Sigmoid colon (tissue), 7 donors: Measurements from ENCODE around the gene DTX1. TPM values are rescaled to one million over a fixed set of nuclear protein-coding genes. Genes with fewer than 3 reads are reported as not detected.

Experiments used
- DNase-seq: peaks from one replicate; pipeline ENCODE4 v3.0.0-alpha.2; 2019
- H3K27ac ChIP-seq, 4 donors: fragments of 200-600 bp; sonication (generic); one replicate each; pipeline ENCODE4 v1.5.1; 2016 to 2019; ENCODE audit warnings: mild to moderate bottlenecking in 1 of 4
- H3K27me3 ChIP-seq, 3 donors: fragments of 200-600 bp; sonication (generic); one replicate each; pipeline ENCODE4 v1.5.1; 2019; ENCODE audit warnings: mild to moderate bottlenecking in 1 of 3
- H3K36me3 ChIP-seq, 4 donors: fragments of 200-600 bp; sonication (generic); one replicate each; pipeline ENCODE4 v1.5.1; 2016 to 2019
- H3K4me1 ChIP-seq, 4 donors: fragments of 200-600 bp; sonication (generic); one replicate each; pipeline ENCODE4 v1.5.1; 2017 to 2019
- H3K4me3 ChIP-seq, 4 donors: fragments of 200-600 bp; sonication (generic); one replicate each; pipeline ENCODE4 v1.5.1; 2017 to 2019; ENCODE audit warnings: mild to moderate bottlenecking in 2 of 4, moderate library complexity in 1 of 4
- H3K9me3 ChIP-seq, 4 donors: fragments of 200-600 bp in 3 of 4; sonication (generic) in 3 of 4; one replicate each; pipeline versions ENCODE4 v1.5.1 to v1.6.1; 2013 to 2019
- CTCF ChIP-seq, 4 experiments: fragments of 450-650 bp in 3 of 4; fragments of 200-600 bp in 1 of 4; IDR thresholded peaks; one replicate each; pipeline ENCODE4 v1.5.1; 2016 to 2019; ENCODE audit warnings: antibody characterized with exemption in 4 of 4, mild to moderate bottlenecking in 3 of 4, moderate library complexity in 2 of 4
- EP300 ChIP-seq, 4 donors: sonication (generic); formaldehyde crosslinking; IDR thresholded peaks; one replicate each; pipeline ENCODE4 v1.6.1; 2017; ENCODE audit warnings: antibody characterized with exemption in 4 of 4
- POLR2A ChIP-seq, 2 donors: fragments of 450-650 bp; IDR thresholded peaks; one replicate each; pipeline ENCODE4 v1.6.1; 2016; ENCODE audit warnings: antibody characterized with exemption in 2 of 2, mild to moderate bottlenecking in 2 of 2, moderate library complexity in 2 of 2
- POLR2AphosphoS5 ChIP-seq, 4 donors: sonication (generic); formaldehyde crosslinking; IDR thresholded peaks; one replicate each; pipeline ENCODE4 v1.6.1; 2017; ENCODE audit warnings: antibody characterized with exemption in 4 of 4
- WGBS, 2 donors: extraction: QIAGEN DNeasy Blood & Tissue Kit; methylation state at CpG; one replicate each; pipeline ENCODE4 v1.1.7; 2013; 5-methylcytosine and 5-hydroxymethylcytosine counted together
- intact Hi-C: fragments of 100-400 bp; cut with DNase I; formaldehyde crosslinking; loops from one replicate; pipeline ENCODE4 v1.15.1; 2023
- polyA plus RNA-seq, 3 donors: library from polyadenylated mRNA; stranded (reverse); fragments of 200-250 nt; gene quantifications; one replicate each; pipeline ENCODE4 v1.2.3, GENCODE V29; 2013
- total RNA-seq, 4 donors: library from RNA; depleted of rRNA; stranded (reverse); fragments of >200 nt; gene quantifications; one replicate each; pipeline ENCODE4 v1.1.0, GENCODE V29; 2016
- donor health status: healthy with polysubstance abuse.
- donor health status: Bipolar disorder and iron deficiency.
- donor health status: healthy.

The DTX1 gene
- total and polyA plus RNA-seq, 7 donors, result 1.2 to 15.8 (median 3.0) TPM

GRCh38 chr12:113088971-113089756, 32.6 kb downstream of the DTX1 start:
- intact Hi-C loops, result no loop called here
- H3K27ac ChIP-seq, result no peak overlapping the region
- no peaks in the 10 kb centered on the region for H3K36me3 ChIP-seq
- no peak overlapping the region for H3K4me3 ChIP-seq
- H3K27me3 ChIP-seq, result peaks cover 6 to 81% (median 33%) of the 10 kb centered on the region in 3 donors
- DNase-seq, result no peak
- no peaks in the 10 kb centered on the region for H3K9me3 ChIP-seq
- WGBS, 2 donors, result 60 to 79% methylated on average over 13 of the region's 13 CpGs
- H3K4me1 ChIP-seq, result peaks cover 0 to 9% (median 2%) of the 10 kb centered on the region in 4 donors
- no peak for TF ChIP-seq CTCF (IDR thresholded peaks at IDR 0.05)
- no peak for TF ChIP-seq EP300 (IDR thresholded peaks at IDR 0.05)
- no peak for TF ChIP-seq POLR2AphosphoS5 (IDR thresholded peaks at IDR 0.05)
- no peak for TF ChIP-seq POLR2A (IDR thresholded peaks at IDR 0.05)

- TF ChIP-seq EP300 (IDR thresholded peaks at IDR 0.05) (no peak), POLR2AphosphoS5 (IDR thresholded peaks at IDR 0.05) (no peak), POLR2A (IDR thresholded peaks at IDR 0.05) (no peak), CTCF (IDR thresholded peaks at IDR 0.05) (no peak)
- intact Hi-C loops, result no loop called here
- H3K27ac ChIP-seq, result no peak overlapping the region
Observed at GRCh38 chr12:113089839-113090238, 33.3 kb downstream of the DTX1 start.

GRCh38 chr12:113090740-113091139, 34.2 kb downstream of the DTX1 start:
- no peak overlapping the region for H3K4me3 ChIP-seq
- H3K27me3 ChIP-seq, result peaks cover 6 to 81% (median 33%) of the 10 kb centered on the region in 3 donors
- H3K9me3 ChIP-seq, result no peaks in the 10 kb centered on the region
- intact Hi-C loops, result no loop called here
- no peak overlapping the region for H3K27ac ChIP-seq
- no peak for DNase-seq
- peaks cover 0 to 9% (median 2%) of the 10 kb centered on the region in 4 donors for H3K4me1 ChIP-seq
- H3K36me3 ChIP-seq, result no peaks in the 10 kb centered on the region
- TF ChIP-seq POLR2A (IDR thresholded peaks at IDR 0.05) (no peak), EP300 (IDR thresholded peaks at IDR 0.05) (no peak), CTCF (IDR thresholded peaks at IDR 0.05) (no peak), POLR2AphosphoS5 (IDR thresholded peaks at IDR 0.05) (no peak)
- WGBS, 2 donors, result 66 to 76% methylated on average over 21 of the region's 21 CpGs

More at GRCh38 chr12:113089839-113090238, 33.3 kb downstream of the DTX1 start:
- Histone ChIP-seq H3K36me3 (no peaks in the 10 kb centered on the region), H3K9me3 (no peaks in the 10 kb centered on the region), H3K27me3 (peaks cover 6 to 81% (median 33%) of the 10 kb centered on the region in 3 donors), H3K4me1 (peaks cover 0 to 9% (median 2%) of the 10 kb centered on the region in 4 donors), H3K4me3 (no peak overlapping the region)
- DNase-seq, result no peak

- DNase-seq, result no peak
- Histone ChIP-seq H3K36me3 (no peaks in the 10 kb centered on the region), H3K4me1 (peaks cover 0 to 9% (median 2%) of the 10 kb centered on the region in 4 donors), H3K9me3 (no peaks in the 10 kb centered on the region), H3K27me3 (peaks cover 6 to 74% (median 33%) of the 10 kb centered on the region in 3 donors), H3K4me3 (no peak overlapping the region), H3K27ac (no peak overlapping the region)
- intact Hi-C loops, result no loop called here
- 63 to 70% methylated on average over 3 of the region's 3 CpGs for WGBS, 2 donors
- TF ChIP-seq CTCF (IDR thresholded peaks at IDR 0.05), result no peak
Observed at GRCh38 chr12:113091506-113091905, 35.0 kb downstream of the DTX1 start.
